C1 segment of cervical spinal cord (tissue), 14 donors: ENCODE measurements around the gene GIPR.
A peak's percentile ranks its signal among the peaks of the same experiment; 100 is the strongest.

Experiments
- DNase-seq, 14 donors: peaks; one replicate each; lab custom pipeline; 2025; lab: John Stamatoyannopoulos, UW

GIPR gene

GRCh38 chr19:45730368-45731288 is 62.6 kb downstream of the GIPR start, which contains the start of gene FBXO46:
Gene FBXO46 (minus strand): TSS chr19:45730896. CDS start chr19:45713495, 17,401 bp downstream.
- peak; percentile 61 to 98 (median 95) for DNase-seq
